HEK293 (cell line): Measurements from ENCODE around the gene TNRC6A.

Source experiments
- PATZ1 ChIP-seq: fragments of 450-650 bp; formaldehyde crosslinking; IDR thresholded peaks from 2 replicates; pipeline ENCODE4 v1.5.1; 2016; ENCODE audit warnings: missing biosample characterization, missing genetic modification characterization
- REPIN1 ChIP-seq: fragments of 450-650 bp; formaldehyde crosslinking; IDR thresholded peaks from 2 replicates; pipeline ENCODE4 v1.5.1; 2017; ENCODE audit warnings: missing biosample characterization, missing genetic modification characterization, low read depth
- ZBTB1 ChIP-seq: fragments of 450-650 bp; formaldehyde crosslinking; IDR thresholded peaks from 2 replicates; pipeline ENCODE4 v1.5.1; 2016; ENCODE audit warnings: missing biosample characterization, missing genetic modification characterization
- ZNF138 ChIP-seq: fragments of 450-650 bp; formaldehyde crosslinking; IDR thresholded peaks from 2 replicates; pipeline ENCODE4 v1.5.1; 2016; ENCODE audit warnings: missing biosample characterization, missing genetic modification characterization, borderline replicate concordance
- ZNF510 ChIP-seq: fragments of 450-650 bp; formaldehyde crosslinking; IDR thresholded peaks from 2 replicates; pipeline ENCODE4 v1.5.1; 2018; ENCODE audit warnings: mild to moderate bottlenecking, missing genetic modification characterization, missing biosample characterization; ENCODE audit not compliant: insufficient replicate concordance
- ZNF561 ChIP-seq: fragments of 450-650 bp; IDR thresholded peaks from 2 replicates; pipeline ENCODE4 v1.5.1; 2018; ENCODE audit warnings: missing biosample characterization, missing genetic modification characterization, borderline replicate concordance
- ZNF623 ChIP-seq: fragments of 450-650 bp; formaldehyde crosslinking; IDR thresholded peaks from 2 replicates; pipeline ENCODE4 v1.5.1; 2016; ENCODE audit warnings: missing biosample characterization, missing genetic modification characterization
- ZNF624 ChIP-seq: fragments of 450-650 bp; formaldehyde crosslinking; IDR thresholded peaks from 2 replicates; pipeline ENCODE4 v1.5.1; 2017; ENCODE audit warnings: missing biosample characterization, missing genetic modification characterization
- TF ChIP-seq, protein P1 (sequence below): sonication (generic); formaldehyde crosslinking; IDR thresholded peaks from 2 replicates; pipeline ENCODE4 v1.8.1; 2022; ENCODE audit warnings: mild to moderate bottlenecking, moderate library complexity, missing genetic modification reagents

DNA sequence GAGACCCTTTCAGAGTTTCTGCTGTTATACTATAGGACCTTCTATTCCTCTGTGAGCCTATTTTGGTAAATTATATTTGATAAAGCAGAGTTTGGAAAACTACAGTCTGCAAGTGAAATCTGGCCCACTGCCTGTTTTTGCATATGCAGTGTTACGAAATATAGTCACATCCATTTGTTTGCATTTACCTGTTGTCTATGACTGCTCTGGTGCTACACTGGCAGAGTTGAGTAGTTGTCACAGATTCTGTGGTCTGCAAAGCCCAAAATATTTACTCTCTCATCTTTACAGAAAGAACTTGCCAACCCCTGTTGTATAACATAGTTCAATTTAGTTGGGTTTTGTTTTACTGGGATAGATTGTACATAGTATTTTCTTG, 42.3 kb downstream of the TNRC6A start:
- TF ChIP-seq, protein P1, sequence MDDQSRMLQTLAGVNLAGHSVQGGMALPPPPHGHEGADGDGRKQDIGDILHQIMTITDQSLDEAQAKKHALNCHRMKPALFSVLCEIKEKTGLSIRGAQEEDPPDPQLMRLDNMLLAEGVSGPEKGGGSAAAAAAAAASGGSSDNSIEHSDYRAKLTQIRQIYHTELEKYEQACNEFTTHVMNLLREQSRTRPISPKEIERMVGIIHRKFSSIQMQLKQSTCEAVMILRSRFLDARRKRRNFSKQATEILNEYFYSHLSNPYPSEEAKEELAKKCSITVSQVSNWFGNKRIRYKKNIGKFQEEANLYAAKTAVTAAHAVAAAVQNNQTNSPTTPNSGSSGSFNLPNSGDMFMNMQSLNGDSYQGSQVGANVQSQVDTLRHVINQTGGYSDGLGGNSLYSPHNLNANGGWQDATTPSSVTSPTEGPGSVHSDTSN (CRISPR knock-in tag), result no peak
- TF ChIP-seq PATZ1 (tag by site-specific recombination) (no peak), ZNF623 (tag by site-specific recombination) (no peak), ZNF138 (tag by site-specific recombination) (no peak), REPIN1 (tag by site-specific recombination) (no peak), ZBTB1 (tag by site-specific recombination) (no peak), ZNF561 (no peak), ZNF624 (tag by site-specific recombination) (no peak), ZNF510 (tag by site-specific recombination) (no peak)
